Mammary epithelial cell (primary cell): Measurements from ENCODE around the gene SLC19A1.

Source experiments
- EZH2 ChIP-seq: IDR thresholded peaks from 2 replicates; pipeline ENCODE4 v1.6.1; 2012; ENCODE audit warnings: low read length, inconsistent platforms, borderline replicate concordance
- TF ChIP-seq, protein P1 (sequence below), 2 donors: IDR thresholded peaks in 1 of 2; conservative IDR thresholded peaks in 1 of 2; 2 replicates each; pipeline ENCODE4 v1.5.1; 2011 to 2012; ENCODE audit warnings: inconsistent platforms in 2 of 2, low read length in 2 of 2, mild to moderate bottlenecking in 2 of 2, control low read depth in 1 of 2, low read depth in 1 of 2; ENCODE audit not compliant: insufficient read depth in 1 of 2; ENCODE audit errors: extremely low read depth in 1 of 2

GRCh38 chr21:45506836-45507522 lies 35.3 kb downstream of the SLC19A1 start:
- TF ChIP-seq, protein P1, sequence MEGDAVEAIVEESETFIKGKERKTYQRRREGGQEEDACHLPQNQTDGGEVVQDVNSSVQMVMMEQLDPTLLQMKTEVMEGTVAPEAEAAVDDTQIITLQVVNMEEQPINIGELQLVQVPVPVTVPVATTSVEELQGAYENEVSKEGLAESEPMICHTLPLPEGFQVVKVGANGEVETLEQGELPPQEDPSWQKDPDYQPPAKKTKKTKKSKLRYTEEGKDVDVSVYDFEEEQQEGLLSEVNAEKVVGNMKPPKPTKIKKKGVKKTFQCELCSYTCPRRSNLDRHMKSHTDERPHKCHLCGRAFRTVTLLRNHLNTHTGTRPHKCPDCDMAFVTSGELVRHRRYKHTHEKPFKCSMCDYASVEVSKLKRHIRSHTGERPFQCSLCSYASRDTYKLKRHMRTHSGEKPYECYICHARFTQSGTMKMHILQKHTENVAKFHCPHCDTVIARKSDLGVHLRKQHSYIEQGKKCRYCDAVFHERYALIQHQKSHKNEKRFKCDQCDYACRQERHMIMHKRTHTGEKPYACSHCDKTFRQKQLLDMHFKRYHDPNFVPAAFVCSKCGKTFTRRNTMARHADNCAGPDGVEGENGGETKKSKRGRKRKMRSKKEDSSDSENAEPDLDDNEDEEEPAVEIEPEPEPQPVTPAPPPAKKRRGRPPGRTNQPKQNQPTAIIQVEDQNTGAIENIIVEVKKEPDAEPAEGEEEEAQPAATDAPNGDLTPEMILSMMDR (conservative IDR thresholded peaks at IDR 0.05 in 1 of 2, IDR thresholded peaks at IDR 0.05 in 1 of 2; ENCODE audit: extremely low read depth in 1 of 2, insufficient read depth in 1 of 2, low read depth in 1 of 2, low read length in 2 of 2), result no peak
- no peak for TF ChIP-seq EZH2
